Activated naive CD8-positive, alpha-beta T cell treated with anti-CD3 and anti-CD28 coated beads, Interleukin-2, amount 50 U/mL, for 16 hours (primary cell): ENCODE results near the gene COL16A1.

Experiments
- DNase-seq: peaks from one replicate; pipeline ENCODE4 v3.0.0-alpha.2; 2020; ENCODE audit warnings: low read depth, low spot score

The COL16A1 gene

GRCh38 chr1:31687601-31688000, 16.2 kb downstream of the COL16A1 start:
- DNase-seq = no peak

GRCh38 chr1:31685795-31686194, 18.0 kb downstream of the COL16A1 start:
- no peak for DNase-seq

GRCh38 chr1:31683997-31684396, 19.8 kb downstream of the COL16A1 start:
- DNase-seq = no peak

- no peak for DNase-seq
Observed at GRCh38 chr1:31681415-31681814, 22.4 kb downstream of the COL16A1 start.

- DNase-seq = no peak
Observed at GRCh38 chr1:31679676-31680230, 24.1 kb downstream of the COL16A1 start.

- DNase-seq = no peak
Observed at GRCh38 chr1:31679091-31679490, 24.7 kb downstream of the COL16A1 start.

- no peak for DNase-seq
Observed at GRCh38 chr1:31678681-31679080, 25.1 kb downstream of the COL16A1 start.

GRCh38 chr1:31677949-31678348, 25.9 kb downstream of the COL16A1 start:
- no peak for DNase-seq

GRCh38 chr1:31677401-31677800, 26.4 kb downstream of the COL16A1 start:
- DNase-seq = no peak

GRCh38 chr1:31675756-31676155, 28.1 kb downstream of the COL16A1 start:
- DNase-seq = no peak

GRCh38 chr1:31675161-31675560, 28.7 kb downstream of the COL16A1 start:
- DNase-seq = no peak

GRCh38 chr1:31674626-31675025, 29.2 kb downstream of the COL16A1 start:
- no peak for DNase-seq

GRCh38 chr1:31673433-31673832, 30.4 kb downstream of the COL16A1 start:
- no peak for DNase-seq

GRCh38 chr1:31672986-31673385, 30.8 kb downstream of the COL16A1 start:
- no peak for DNase-seq

- DNase-seq = no peak
Observed at GRCh38 chr1:31671561-31672201, 32.1 kb downstream of the COL16A1 start.

GRCh38 chr1:31671147-31671546, 32.7 kb downstream of the COL16A1 start:
- no peak for DNase-seq

- DNase-seq = no peak
Observed at GRCh38 chr1:31670593-31670964, 33.2 kb downstream of the COL16A1 start.

- DNase-seq = no peak
Observed at GRCh38 chr1:31669786-31670592, 33.8 kb downstream of the COL16A1 start.

- no peak for DNase-seq
Observed at GRCh38 chr1:31669433-31669785, 34.4 kb downstream of the COL16A1 start.

GRCh38 chr1:31668303-31668883, 35.4 kb downstream of the COL16A1 start:
- DNase-seq = no peak

GRCh38 chr1:31667065-31667785, 36.6 kb downstream of the COL16A1 start:
- DNase-seq = no peak
